Adrenal gland (tissue), 12 donors: Measurements from ENCODE around the gene P3H2. TPM values are rescaled to one million over a fixed set of nuclear protein-coding genes. Genes with fewer than 3 reads are reported as not detected.

Source experiments
- DNase-seq, 7 donors: peaks; one replicate each; pipeline ENCODE4 v3.0.0-alpha.2; 2019 to 2020
- H3K27ac ChIP-seq, 5 donors: fragments of 200-600 bp; sonication (generic) in 4 of 5; 1 replicate in 3 of 5; 2 replicates in 2 of 5; pipeline versions ENCODE4 v1.5.1 to v1.8.0; 2016 to 2020; ENCODE audit warnings: mild to moderate bottlenecking in 1 of 5
- H3K27me3 ChIP-seq: fragments of 200-600 bp; 2 replicates; pipeline ENCODE4 v1.8.0; 2021
- H3K36me3 ChIP-seq, 2 donors: fragments of 200-600 bp; replicated peaks in 1 of 2; 1 replicate in 1 of 2; 2 replicates in 1 of 2; pipeline versions ENCODE4 v1.5.1 to v1.8.0; 2018 to 2022
- H3K4me1 ChIP-seq, 2 donors: fragments of 200-600 bp; replicated peaks in 1 of 2; 1 replicate in 1 of 2; 2 replicates in 1 of 2; pipeline versions ENCODE4 v1.5.1 to v1.8.0; 2018 to 2021
- H3K4me3 ChIP-seq, 4 donors: fragments of 200-600 bp; sonication (generic) in 3 of 4; one replicate each; pipeline ENCODE4 v1.5.1; 2016 to 2018
- H3K9me3 ChIP-seq, 3 donors: fragments of 200-600 bp; sonication (generic) in 1 of 3; replicated peaks in 1 of 3; 1 replicate in 2 of 3; 2 replicates in 1 of 3; pipeline versions ENCODE4 v1.5.1 to v1.8.0; 2016 to 2021
- POLR2A ChIP-seq, 2 donors: fragments of 450-650 bp; IDR thresholded peaks; one replicate each; pipeline ENCODE4 v1.6.1; 2017; ENCODE audit warnings: antibody characterized with exemption in 2 of 2, mild to moderate bottlenecking in 2 of 2, moderate library complexity in 1 of 2
- WGBS, 4 donors: extraction: QIAGEN DNeasy Blood & Tissue Kit in 2 of 4; methylation state at CpG; one replicate each; pipeline versions ENCODE4 v1.1.5 to v1.1.7; 2013 to 2017; 5-methylcytosine and 5-hydroxymethylcytosine counted together
- intact Hi-C, 2 donors: fragments of 100-400 bp; cut with DNase I; formaldehyde crosslinking; loops; one replicate each; pipeline versions ENCODE4 v1.14.1 to v1.15.0; 2022 to 2023
- polyA plus RNA-seq, 3 donors: library from polyadenylated mRNA; stranded (reverse); fragments of 200-250 nt in 2 of 3; fragments of 350-450 nt in 1 of 3; fragmentation: Illumina TruSeq in 1 of 3; extraction: RNeasy Lipid Tissue Mini Kit (QIAGEN cat#74804) in 1 of 3; gene quantifications; one replicate each; pipeline ENCODE4 v1.2.3, GENCODE V29; 2013 to 2014
- total RNA-seq, 9 donors: library from RNA; depleted of rRNA in 4 of 9; stranded (reverse); fragments of >200 nt in 4 of 9; fragments of 120-200 nt in 1 of 9; fragmentation: NEBNext Ultra II Directional in 1 of 9; extraction: Animal tissue kit (Norgen Biotek cat#: 25700) in 1 of 9; gene quantifications; one replicate each; pipeline versions ENCODE4 v1.1.0 to v1.2.4, GENCODE V29; 2013 to 2023
- TF ChIP-seq, protein P1 (sequence below), 6 experiments: fragments of 450-650 bp in 4 of 6; fragments of 200-600 bp in 2 of 6; sonication (generic) in 1 of 6; IDR thresholded peaks; 1 replicate in 5 of 6; 2 replicates in 1 of 6; pipeline versions ENCODE4 v1.5.1 to v1.8.0; 2016 to 2021; ENCODE audit warnings: antibody characterized with exemption in 6 of 6, mild to moderate bottlenecking in 2 of 6, moderate library complexity in 1 of 6
- donor health status: healthy with polysubstance abuse.
- donor health status: Bipolar disorder and iron deficiency.
- donor health status: DM: yes; HTN: yes; CAD: no.
- donor health status: DM: no; HTN: no; CAD: no.
- donor health status: DM: no; HTN: no; CAD: no.
- donor health status: DM: yes; HTN: yes; CAD: no.

The P3H2 gene
- total and polyA plus RNA-seq, 12 donors: 22.8 to 175 (median 88.1) TPM

DNA sequence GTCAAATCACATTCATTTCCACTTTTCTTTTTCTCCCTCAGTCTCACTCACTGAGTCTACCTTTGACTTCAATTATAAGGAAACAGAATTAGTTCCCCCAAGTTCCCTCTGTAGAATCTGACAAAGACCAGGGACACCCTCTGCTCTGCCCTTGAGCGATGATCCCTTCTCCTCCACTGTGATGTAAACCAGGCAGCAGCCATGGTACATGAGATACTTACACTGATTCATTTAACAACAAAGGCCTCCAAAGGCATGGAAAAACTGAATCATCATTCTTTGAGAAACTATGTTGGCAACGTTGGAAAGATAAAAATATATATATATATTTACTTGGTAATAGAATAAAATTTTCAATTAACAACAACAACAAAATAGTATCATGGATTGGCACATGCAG, 84.1 kb downstream of the P3H2 start:
- H3K27me3 ChIP-seq: no peaks in the 10 kb centered on the region
- no peaks in the 10 kb centered on the region for H3K9me3 ChIP-seq
- peaks cover 14 to 35% of the 10 kb centered on the region in 2 donors for H3K4me1 ChIP-seq
- H3K4me3 ChIP-seq: no peak overlapping the region
- intact Hi-C loops: no loop called here
- DNase-seq: peak in 4 of 7 donors; percentile 46 to 59 (median 56)
- H3K36me3 ChIP-seq: no peaks in the 10 kb centered on the region
- TF ChIP-seq POLR2A (IDR thresholded peaks at IDR 0.05): no peak
- TF ChIP-seq, protein P1, sequence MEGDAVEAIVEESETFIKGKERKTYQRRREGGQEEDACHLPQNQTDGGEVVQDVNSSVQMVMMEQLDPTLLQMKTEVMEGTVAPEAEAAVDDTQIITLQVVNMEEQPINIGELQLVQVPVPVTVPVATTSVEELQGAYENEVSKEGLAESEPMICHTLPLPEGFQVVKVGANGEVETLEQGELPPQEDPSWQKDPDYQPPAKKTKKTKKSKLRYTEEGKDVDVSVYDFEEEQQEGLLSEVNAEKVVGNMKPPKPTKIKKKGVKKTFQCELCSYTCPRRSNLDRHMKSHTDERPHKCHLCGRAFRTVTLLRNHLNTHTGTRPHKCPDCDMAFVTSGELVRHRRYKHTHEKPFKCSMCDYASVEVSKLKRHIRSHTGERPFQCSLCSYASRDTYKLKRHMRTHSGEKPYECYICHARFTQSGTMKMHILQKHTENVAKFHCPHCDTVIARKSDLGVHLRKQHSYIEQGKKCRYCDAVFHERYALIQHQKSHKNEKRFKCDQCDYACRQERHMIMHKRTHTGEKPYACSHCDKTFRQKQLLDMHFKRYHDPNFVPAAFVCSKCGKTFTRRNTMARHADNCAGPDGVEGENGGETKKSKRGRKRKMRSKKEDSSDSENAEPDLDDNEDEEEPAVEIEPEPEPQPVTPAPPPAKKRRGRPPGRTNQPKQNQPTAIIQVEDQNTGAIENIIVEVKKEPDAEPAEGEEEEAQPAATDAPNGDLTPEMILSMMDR (IDR thresholded peaks at IDR 0.05): no peak
- H3K27ac ChIP-seq: no peak overlapping the region
- 42 to 53% (median 48%) methylated on average over 2 of the region's 2 CpGs for WGBS, 4 donors

DNA sequence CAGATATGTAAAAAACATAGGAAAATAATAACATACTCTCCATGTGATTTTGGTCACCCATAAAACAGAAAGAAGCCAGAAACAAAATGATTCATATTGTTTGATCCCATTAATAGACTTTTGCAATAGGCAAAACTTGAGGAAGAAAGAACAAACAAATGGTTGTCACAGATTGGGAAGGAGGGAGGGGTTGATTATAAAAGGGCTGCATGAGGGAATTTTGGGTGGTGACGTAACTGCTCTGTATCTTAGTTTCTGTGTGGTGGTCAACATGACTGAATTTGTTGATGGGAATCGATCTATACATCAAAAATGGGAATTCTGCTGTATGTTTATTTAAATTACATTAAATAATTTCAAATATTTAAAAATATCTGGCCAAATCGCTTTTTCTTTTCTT, 86.3 kb downstream of the P3H2 start:
- no peaks in the 10 kb centered on the region for H3K9me3 ChIP-seq
- intact Hi-C loops: no loop called here
- H3K27me3 ChIP-seq: no peaks in the 10 kb centered on the region
- no peaks in the 10 kb centered on the region for H3K36me3 ChIP-seq
- H3K27ac ChIP-seq: no peak overlapping the region
- no peak overlapping the region for H3K4me3 ChIP-seq
- WGBS, 4 donors: 84 to 99% (median 93%) methylated on average over 3 of the region's 3 CpGs
- DNase-seq: no peak
- H3K4me1 ChIP-seq: peaks cover 19 to 30% of the 10 kb centered on the region in 2 donors
- TF ChIP-seq, protein P1 (IDR thresholded peaks at IDR 0.05): no peak
- TF ChIP-seq POLR2A (IDR thresholded peaks at IDR 0.05): no peak

DNA sequence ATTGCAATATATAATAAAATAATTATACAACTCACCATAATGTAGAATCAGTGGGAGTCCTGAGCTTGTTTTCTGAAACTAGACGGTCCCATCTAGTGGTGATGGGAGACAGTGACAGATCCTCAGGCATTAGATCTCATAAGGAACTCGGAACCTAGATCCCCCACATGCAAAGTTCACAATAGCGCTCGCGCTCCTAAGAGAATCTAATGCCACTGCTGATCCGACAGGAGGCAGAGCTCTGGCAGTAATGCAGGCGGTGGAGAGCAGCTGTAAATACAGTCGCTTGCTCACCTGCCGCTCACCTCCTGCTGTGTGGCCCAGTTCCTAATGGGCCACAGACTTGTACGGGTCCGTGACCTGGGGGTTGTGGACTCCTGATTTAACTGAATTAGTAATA, 87.8 kb downstream of the P3H2 start:
- H3K9me3 ChIP-seq: no peaks in the 10 kb centered on the region
- intact Hi-C loops: no loop called here
- WGBS, 4 donors: 88 to 93% (median 90%) methylated on average over 8 to 11 of the region's 11 CpGs
- DNase-seq: no peak
- H3K36me3 ChIP-seq: no peaks in the 10 kb centered on the region
- H3K27ac ChIP-seq: no peak overlapping the region
- H3K27me3 ChIP-seq: no peaks in the 10 kb centered on the region
- TF ChIP-seq POLR2A (IDR thresholded peaks at IDR 0.05): no peak
- TF ChIP-seq, protein P1 (IDR thresholded peaks at IDR 0.05): no peak
- H3K4me3 ChIP-seq: no peak overlapping the region
- peaks cover 14 to 23% of the 10 kb centered on the region in 2 donors for H3K4me1 ChIP-seq

DNA sequence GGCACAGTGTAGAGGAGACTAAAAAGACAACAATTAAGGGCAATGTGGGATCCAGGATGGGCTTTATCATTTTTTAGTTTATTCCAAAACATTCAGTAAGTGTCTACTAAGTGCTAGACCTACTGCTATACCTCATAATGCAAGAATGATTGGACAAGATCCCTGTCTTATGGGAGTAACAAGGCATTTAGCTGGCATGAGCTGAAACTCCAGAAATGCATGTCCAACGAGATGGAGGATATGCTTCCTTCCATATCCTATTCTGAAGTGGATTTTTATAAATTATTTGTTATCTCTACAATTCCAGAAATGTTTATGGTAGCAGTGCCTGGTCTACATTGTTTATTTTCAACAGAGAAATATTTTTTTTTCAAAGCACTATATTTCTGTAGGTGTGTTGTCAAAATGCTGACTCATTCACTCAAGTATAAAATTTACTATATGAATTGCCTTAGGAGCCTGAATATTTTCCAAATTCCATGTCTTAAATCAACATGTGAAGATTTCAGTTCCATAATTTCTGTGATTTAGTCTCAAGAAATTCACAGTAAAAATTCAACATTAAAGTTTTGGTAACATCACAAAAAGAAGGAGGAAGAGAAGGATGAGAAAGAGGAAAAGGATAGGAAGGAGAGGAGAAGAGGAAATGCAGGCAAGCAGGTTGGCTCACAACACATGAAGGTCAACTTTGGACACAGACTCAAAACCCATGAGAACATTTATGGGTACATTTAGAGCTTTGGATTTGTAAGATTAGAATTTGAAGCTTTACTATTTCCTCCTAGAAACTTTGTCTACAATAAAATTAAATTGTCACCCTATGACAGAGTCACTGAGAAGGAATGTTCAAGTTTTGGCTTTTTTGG, 88.6 kb downstream of the P3H2 start:
- WGBS, 4 donors: 60 to 75% (median 66%) methylated on average over 1 of the region's 1 CpG
- intact Hi-C loops: no loop called here
- Histone ChIP-seq H3K4me3 (no peak overlapping the region), H3K9me3 (no peaks in the 10 kb centered on the region), H3K36me3 (no peaks in the 10 kb centered on the region), H3K27me3 (no peaks in the 10 kb centered on the region), H3K4me1 (peaks cover 14 to 15% of the 10 kb centered on the region in 2 donors), H3K27ac (peak overlapping the region in 1 of 5 donors; percentile 5)
- TF ChIP-seq POLR2A (IDR thresholded peaks at IDR 0.05): no peak
- TF ChIP-seq, protein P1 (IDR thresholded peaks at IDR 0.05): no peak
- DNase-seq: no peak
